ENCODE results near the gene FGFR2. TPM values are rescaled to one million over a fixed set of nuclear protein-coding genes. Genes with fewer than 3 reads are reported as not detected.

FGFR2 gene
- total RNA-seq, 1 donor: 13.8 TPM

- Histone ChIP-seq H2AFZ (ENCODE audit: low read length) (no peak overlapping the region), H3K27me3 (ENCODE audit: insufficient read depth, low read length) (no peaks in the 10 kb centered on the region), H4K20me1 (ENCODE audit: insufficient read depth, low read length) (no peaks in the 10 kb centered on the region), H3K4me2 (ENCODE audit: insufficient read depth, low read length) (no peak overlapping the region), H3K4me1 (ENCODE audit: insufficient read depth, low read length) (no peaks in the 10 kb centered on the region), H3K36me3 (ENCODE audit: insufficient read depth, low read length) (no peaks in the 10 kb centered on the region), H3K79me2 (ENCODE audit: insufficient read depth, low read length) (no peaks in the 10 kb centered on the region), H3K27ac (ENCODE audit: low read depth, low read length) (no peak overlapping the region), H3K9me3 (ENCODE audit: low read depth, low read length) (no peaks in the 10 kb centered on the region), H3K4me3 (ENCODE audit: insufficient read depth, low read length) (no peak overlapping the region)
- no peak for DNase-seq (ENCODE audit: insufficient read length, low spot score, missing footprints)
- no peak for TF ChIP-seq CTCF (IDR thresholded peaks at IDR 0.05; ENCODE audit: extremely low read depth, low read depth, low read length)
These were observed 19.3 kb downstream of the FGFR2 start for GRCh38 chr10:121578965-121579364.

- no peaks in the 10 kb centered on the region for H3K9me3 ChIP-seq (ENCODE audit: low read depth, low read length)
- H3K4me2 ChIP-seq (ENCODE audit: insufficient read depth, low read length): no peak overlapping the region
- TF ChIP-seq CTCF (IDR thresholded peaks at IDR 0.05; ENCODE audit: extremely low read depth, low read depth, low read length): no peak
- H3K27me3 ChIP-seq (ENCODE audit: insufficient read depth, low read length): no peaks in the 10 kb centered on the region
- no peaks in the 10 kb centered on the region for H3K36me3 ChIP-seq (ENCODE audit: insufficient read depth, low read length)
- no peaks in the 10 kb centered on the region for H4K20me1 ChIP-seq (ENCODE audit: insufficient read depth, low read length)
- H3K27ac ChIP-seq (ENCODE audit: low read depth, low read length): no peak overlapping the region
- no peak overlapping the region for H2AFZ ChIP-seq (ENCODE audit: low read length)
- no peaks in the 10 kb centered on the region for H3K4me1 ChIP-seq (ENCODE audit: insufficient read depth, low read length)
- DNase-seq (ENCODE audit: insufficient read length, low spot score, missing footprints): no peak
- H3K79me2 ChIP-seq (ENCODE audit: insufficient read depth, low read length): no peaks in the 10 kb centered on the region
- H3K4me3 ChIP-seq (ENCODE audit: insufficient read depth, low read length): no peak overlapping the region
These were observed 19.9 kb downstream of the FGFR2 start for GRCh38 chr10:121578298-121578697.

GRCh38 chr10:121577568-121577967 lies 20.7 kb downstream of the FGFR2 start:
- H3K4me3 ChIP-seq (ENCODE audit: insufficient read depth, low read length): no peak overlapping the region
- no peaks in the 10 kb centered on the region for H3K9me3 ChIP-seq (ENCODE audit: low read depth, low read length)
- H3K27ac ChIP-seq (ENCODE audit: low read depth, low read length): no peak overlapping the region
- no peak overlapping the region for H3K4me2 ChIP-seq (ENCODE audit: insufficient read depth, low read length)
- DNase-seq (ENCODE audit: insufficient read length, low spot score, missing footprints): no peak
- no peaks in the 10 kb centered on the region for H3K27me3 ChIP-seq (ENCODE audit: insufficient read depth, low read length)
- H4K20me1 ChIP-seq (ENCODE audit: insufficient read depth, low read length): no peaks in the 10 kb centered on the region
- H3K36me3 ChIP-seq (ENCODE audit: insufficient read depth, low read length): no peaks in the 10 kb centered on the region
- no peaks in the 10 kb centered on the region for H3K79me2 ChIP-seq (ENCODE audit: insufficient read depth, low read length)
- no peak for TF ChIP-seq CTCF (IDR thresholded peaks at IDR 0.05; ENCODE audit: extremely low read depth, low read depth, low read length)
- no peaks in the 10 kb centered on the region for H3K4me1 ChIP-seq (ENCODE audit: insufficient read depth, low read length)
- no peak overlapping the region for H2AFZ ChIP-seq (ENCODE audit: low read length)

GRCh38 chr10:121576139-121576538 lies 22.1 kb downstream of the FGFR2 start:
- Histone ChIP-seq H2AFZ (ENCODE audit: low read length) (no peak overlapping the region), H3K4me2 (ENCODE audit: insufficient read depth, low read length) (no peak overlapping the region), H3K9me3 (ENCODE audit: low read depth, low read length) (no peaks in the 10 kb centered on the region), H3K36me3 (ENCODE audit: insufficient read depth, low read length) (no peaks in the 10 kb centered on the region), H3K4me3 (ENCODE audit: insufficient read depth, low read length) (no peak overlapping the region), H3K4me1 (ENCODE audit: insufficient read depth, low read length) (no peaks in the 10 kb centered on the region), H3K79me2 (ENCODE audit: insufficient read depth, low read length) (no peaks in the 10 kb centered on the region), H3K27ac (ENCODE audit: low read depth, low read length) (no peak overlapping the region), H4K20me1 (ENCODE audit: insufficient read depth, low read length) (no peaks in the 10 kb centered on the region), H3K27me3 (ENCODE audit: insufficient read depth, low read length) (no peaks in the 10 kb centered on the region)
- no peak for TF ChIP-seq CTCF (IDR thresholded peaks at IDR 0.05; ENCODE audit: extremely low read depth, low read depth, low read length)
- no peak for DNase-seq (ENCODE audit: insufficient read length, low spot score, missing footprints)
